HepG2 (cell line): ENCODE measurements around the gene UQCR11. TPM values are rescaled to one million over a fixed set of nuclear protein-coding genes. Genes with fewer than 3 reads are reported as not detected.

Experiments used
- KLF6 ChIP-seq: IDR thresholded peaks from 2 replicates; pipeline ENCODE4 v1.8.0; 2016; ENCODE audit warnings: missing biosample characterization, missing genetic modification reagents
- MTA3 ChIP-seq: sonication (generic); formaldehyde crosslinking; IDR thresholded peaks from 2 replicates; pipeline ENCODE4 v1.4.0; 2020; ENCODE audit warnings: missing genetic modification reagents
- RXRA ChIP-seq: sonication (generic); formaldehyde crosslinking; IDR thresholded peaks from 2 replicates; pipeline ENCODE4 v1.5.1; 2020; ENCODE audit warnings: missing genetic modification reagents
- TEF ChIP-seq: sonication (generic); formaldehyde crosslinking; IDR thresholded peaks from 2 replicates; pipeline ENCODE4 v1.5.0; 2020; ENCODE audit warnings: missing genetic modification reagents
- YY1 ChIP-seq: IDR thresholded peaks from 2 replicates; pipeline ENCODE4 v1.6.1; 2011; ENCODE audit warnings: low read length, low read depth, moderate library complexity, mild to moderate bottlenecking; ENCODE audit not compliant: insufficient read depth, insufficient replicate concordance
- ZMYM3 ChIP-seq: sonication (generic); formaldehyde crosslinking; IDR thresholded peaks from 2 replicates; pipeline ENCODE4 v1.5.1; 2020; ENCODE audit warnings: mild to moderate bottlenecking, missing genetic modification reagents
- ZNF142 ChIP-seq: sonication (generic); formaldehyde crosslinking; IDR thresholded peaks from 2 replicates; pipeline ENCODE4 v1.4.0; 2020; ENCODE audit warnings: missing genetic modification reagents
- ZNF232 ChIP-seq: sonication (generic); formaldehyde crosslinking; IDR thresholded peaks from 2 replicates; pipeline ENCODE4 v1.4.0; 2020; ENCODE audit warnings: missing genetic modification reagents, borderline replicate concordance
- ZNF552 ChIP-seq: sonication (generic); formaldehyde crosslinking; IDR thresholded peaks from 2 replicates; pipeline ENCODE4 v1.9.0; 2022; ENCODE audit warnings: missing genetic modification reagents, mild to moderate bottlenecking, borderline replicate concordance
- ZNF597 ChIP-seq: sonication (generic); formaldehyde crosslinking; IDR thresholded peaks from 2 replicates; pipeline ENCODE4 v1.5.0; 2020; ENCODE audit warnings: missing genetic modification reagents
- ZNF703 ChIP-seq: sonication (generic); formaldehyde crosslinking; IDR thresholded peaks from 2 replicates; pipeline ENCODE4 v1.5.1; 2020; ENCODE audit warnings: missing genetic modification reagents, mild to moderate bottlenecking, moderate library complexity, borderline replicate concordance
- ZNF724P ChIP-seq: sonication (generic); formaldehyde crosslinking; IDR thresholded peaks from 2 replicates; pipeline ENCODE4 v1.8.0; 2022; ENCODE audit warnings: missing genetic modification reagents, borderline replicate concordance
- ZNF850 ChIP-seq: sonication (generic); formaldehyde crosslinking; conservative IDR thresholded peaks from 2 replicates; pipeline ENCODE4 v1.9.0; 2021; ENCODE audit warnings: mild to moderate bottlenecking, missing genetic modification reagents
- polyA plus RNA-seq, 8 experiments: library from polyadenylated mRNA; depleted of rRNA in 3 of 8; stranded (reverse) in 7 of 8; unstranded in 1 of 8; fragments of >200 nt; fragmentation: Illumina TruSeq in 4 of 8; extraction: Trizol in 4 of 8; gene quantifications; 2 replicates each; pipeline versions ENCODE4 v1.2.1 to v1.2.3, GENCODE V29; 2011 to 2016; ENCODE audit warnings: low read depth in 4 of 8, missing spikeins in 1 of 8, mixed read lengths in 1 of 8; ENCODE audit not compliant: insufficient read depth in 1 of 8
- total RNA-seq, 5 experiments: library from RNA; depleted of rRNA; stranded (reverse); fragments of >200 nt; fragmentation: Illumina TruSeq; extraction: Trizol; gene quantifications; 2 replicates each; pipeline ENCODE4 v1.2.3, GENCODE V29; 2016; ENCODE audit warnings: low read depth in 1 of 5
- TF ChIP-seq, protein P1 (sequence below): IDR thresholded peaks from 2 replicates; pipeline ENCODE4 v1.6.1; 2016; ENCODE audit warnings: low read depth
- TF ChIP-seq, protein P2 (sequence below): sonication (generic); formaldehyde crosslinking; IDR thresholded peaks from 2 replicates; pipeline ENCODE4 v1.4.0; 2020; ENCODE audit warnings: missing genetic modification reagents
- TF ChIP-seq, protein P3 (sequence below): sonication (generic); IDR thresholded peaks from 2 replicates; pipeline ENCODE4 v1.6.1; 2016; ENCODE audit warnings: low read depth, borderline replicate concordance

UQCR11 gene
- total and polyA plus RNA-seq, 2 of the 13 experiments (the other 11 are each of a cell fraction or from before 2014, with no cell fraction given) = 125 to 214 TPM

GRCh38 chr19:1592024-1592754 lies 13.1 kb downstream of the UQCR11 start (continued):
- TF ChIP-seq ZNF142 (CRISPR knock-in tag) (no peak), KLF6 (CRISPR knock-in tag) (0 out of 2 replicates have a peak, but pooled peaks have one; percentile 29), ZMYM3 (no peak), ZNF703 (no peak), ZNF552 (no peak), ZNF850 (CRISPR knock-in tag) (no peak), MTA3 (CRISPR knock-in tag) (no peak), RXRA (CRISPR knock-in tag) (peak; percentile 45; the same call in 1 of the 2 replicates), ZNF597 (no peak), ZNF724P (CRISPR knock-in tag) (peak; percentile 53; the same call in 1 of the 2 replicates), TEF (peak; percentile 17; the same call in 1 of the 2 replicates), ZNF232 (CRISPR knock-in tag) (0 out of 2 replicates have a peak, but pooled peaks have one; percentile 6), YY1 (peak; percentile 87)
- TF ChIP-seq, protein P1, sequence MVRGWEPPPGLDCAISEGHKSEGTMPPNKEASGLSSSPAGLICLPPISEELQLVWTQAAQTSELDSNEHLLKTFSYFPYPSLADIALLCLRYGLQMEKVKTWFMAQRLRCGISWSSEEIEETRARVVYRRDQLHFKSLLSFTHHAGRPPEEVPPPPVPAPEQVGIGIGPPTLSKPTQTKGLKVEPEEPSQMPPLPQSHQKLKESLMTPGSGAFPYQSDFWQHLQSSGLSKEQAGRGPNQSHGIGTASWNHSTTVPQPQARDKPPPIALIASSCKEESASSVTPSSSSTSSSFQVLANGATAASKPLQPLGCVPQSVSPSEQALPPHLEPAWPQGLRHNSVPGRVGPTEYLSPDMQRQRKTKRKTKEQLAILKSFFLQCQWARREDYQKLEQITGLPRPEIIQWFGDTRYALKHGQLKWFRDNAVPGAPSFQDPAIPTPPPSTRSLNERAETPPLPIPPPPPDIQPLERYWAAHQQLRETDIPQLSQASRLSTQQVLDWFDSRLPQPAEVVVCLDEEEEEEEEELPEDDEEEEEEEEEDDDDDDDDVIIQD (CRISPR knock-in tag) = no peak
- TF ChIP-seq, protein P2, sequence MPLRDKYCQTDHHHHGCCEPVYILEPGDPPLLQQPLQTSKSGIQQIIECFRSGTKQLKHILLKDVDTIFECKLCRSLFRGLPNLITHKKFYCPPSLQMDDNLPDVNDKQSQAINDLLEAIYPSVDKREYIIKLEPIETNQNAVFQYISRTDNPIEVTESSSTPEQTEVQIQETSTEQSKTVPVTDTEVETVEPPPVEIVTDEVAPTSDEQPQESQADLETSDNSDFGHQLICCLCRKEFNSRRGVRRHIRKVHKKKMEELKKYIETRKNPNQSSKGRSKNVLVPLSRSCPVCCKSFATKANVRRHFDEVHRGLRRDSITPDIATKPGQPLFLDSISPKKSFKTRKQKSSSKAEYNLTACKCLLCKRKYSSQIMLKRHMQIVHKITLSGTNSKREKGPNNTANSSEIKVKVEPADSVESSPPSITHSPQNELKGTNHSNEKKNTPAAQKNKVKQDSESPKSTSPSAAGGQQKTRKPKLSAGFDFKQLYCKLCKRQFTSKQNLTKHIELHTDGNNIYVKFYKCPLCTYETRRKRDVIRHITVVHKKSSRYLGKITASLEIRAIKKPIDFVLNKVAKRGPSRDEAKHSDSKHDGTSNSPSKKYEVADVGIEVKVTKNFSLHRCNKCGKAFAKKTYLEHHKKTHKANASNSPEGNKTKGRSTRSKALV (CRISPR knock-in tag) = 0 out of 2 replicates have a peak, but pooled peaks have one; percentile 17
- TF ChIP-seq, protein P3, sequence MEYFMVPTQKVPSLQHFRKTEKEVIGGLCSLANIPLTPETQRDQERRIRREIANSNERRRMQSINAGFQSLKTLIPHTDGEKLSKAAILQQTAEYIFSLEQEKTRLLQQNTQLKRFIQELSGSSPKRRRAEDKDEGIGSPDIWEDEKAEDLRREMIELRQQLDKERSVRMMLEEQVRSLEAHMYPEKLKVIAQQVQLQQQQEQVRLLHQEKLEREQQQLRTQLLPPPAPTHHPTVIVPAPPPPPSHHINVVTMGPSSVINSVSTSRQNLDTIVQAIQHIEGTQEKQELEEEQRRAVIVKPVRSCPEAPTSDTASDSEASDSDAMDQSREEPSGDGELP = no peak
